PC-3 (cell line): ENCODE results near the gene TPR.

ENCODE experiments used
- CTCF ChIP-seq: fragments of 300-600 bp; sonication (generic); conservative IDR thresholded peaks from 2 replicates; pipeline ENCODE4 v1.5.1; 2017; ENCODE audit warnings: antibody characterized with exemption, low read depth, mild to moderate bottlenecking, low read length
- EZH2 ChIP-seq: fragments of 300-600 bp; sonication (generic); IDR thresholded peaks from one replicate; pipeline ENCODE4 v1.6.1; 2017; ENCODE audit warnings: antibody characterized with exemption, mild to moderate bottlenecking, low read length; ENCODE audit not compliant: unreplicated experiment
- EZH2phosphoT487 ChIP-seq: fragments of 300-600 bp; sonication (generic); IDR thresholded peaks from 2 replicates; pipeline ENCODE4 v1.6.1; 2018; ENCODE audit warnings: mild to moderate bottlenecking, antibody characterized with exemption, low read length, borderline replicate concordance

GRCh38 chr1:186311375-186312051 is 63.5 kb downstream of the TPR start:
- TF ChIP-seq CTCF (no peak), EZH2 (no peak), EZH2phosphoT487 (no peak)
